HEK293 (cell line): ENCODE measurements around the gene ZFP36.

Source experiments
- CTCF ChIA-PET: fragments of 350-600 bp; formaldehyde crosslinking; extraction: SDS; loops from one replicate; lab custom pipeline; 2021; ENCODE audit warnings: antibody characterized with exemption; lab: Yijun Ruan, JAX
- POLR2A ChIA-PET: fragments of 300-600 bp; formaldehyde crosslinking; extraction: SDS; loops from one replicate; lab custom pipeline; 2020; ENCODE audit warnings: antibody characterized with exemption, inconsistent platforms; lab: Yijun Ruan, JAX
- H3K27ac ChIP-seq: fragments of 200-500 bp; sonication (Bioruptor generic); 2 replicates; pipeline ENCODE4 v1.5.1; 2014; ENCODE audit warnings: low read depth, low read length, control low read depth, inconsistent platforms; ENCODE audit errors: extremely low read depth
- H3K36me3 ChIP-seq, 2 experiments: fragments of 200-500 bp in 1 of 2; sonication (Bioruptor generic) in 1 of 2; 1 replicate in 1 of 2; 2 replicates in 1 of 2; pipeline ENCODE4 v1.5.1; 2014 to 2017; ENCODE audit warnings: inconsistent platforms in 2 of 2, low read length in 2 of 2; ENCODE audit not compliant: control insufficient read depth in 2 of 2, insufficient read depth in 1 of 2
- H3K4me1 ChIP-seq: fragments of 200-500 bp; sonication (Bioruptor generic); 2 replicates; pipeline ENCODE4 v1.5.1; 2014; ENCODE audit warnings: mild to moderate bottlenecking, low read length, inconsistent platforms; ENCODE audit not compliant: control insufficient read depth, insufficient read depth
- H3K4me3 ChIP-seq: 2 replicates; pipeline ENCODE4 v1.5.1; 2011; ENCODE audit warnings: low read depth, mild to moderate bottlenecking, control low read depth, low read length, moderate library complexity
- H3K9me3 ChIP-seq: fragments of 200-500 bp; sonication (Bioruptor generic); 2 replicates; pipeline ENCODE4 v1.5.1; 2014; ENCODE audit warnings: low read depth, low read length, inconsistent platforms; ENCODE audit not compliant: control insufficient read depth, insufficient read depth
- KLF9 ChIP-seq: fragments of 450-650 bp; formaldehyde crosslinking; IDR thresholded peaks from 2 replicates; pipeline ENCODE4 v1.5.1; 2016; ENCODE audit warnings: missing biosample characterization, missing genetic modification characterization, low read depth
- PRDM10 ChIP-seq: fragments of 450-650 bp; formaldehyde crosslinking; IDR thresholded peaks from 2 replicates; pipeline ENCODE4 v1.5.1; 2016; ENCODE audit warnings: missing biosample characterization, missing genetic modification characterization
- RBAK ChIP-seq: fragments of 450-650 bp; formaldehyde crosslinking; IDR thresholded peaks from 2 replicates; pipeline ENCODE4 v1.5.1; 2016; ENCODE audit warnings: missing biosample characterization, missing genetic modification characterization
- SALL2 ChIP-seq: fragments of 450-650 bp; formaldehyde crosslinking; IDR thresholded peaks from 2 replicates; pipeline ENCODE4 v1.5.0; 2017; ENCODE audit warnings: missing biosample characterization, mild to moderate bottlenecking, missing genetic modification characterization, borderline replicate concordance
- SCRT2 ChIP-seq: fragments of 450-650 bp; formaldehyde crosslinking; IDR thresholded peaks from 2 replicates; pipeline ENCODE4 v1.5.1; 2016; ENCODE audit warnings: missing biosample characterization, missing genetic modification characterization
- ZBTB48 ChIP-seq: fragments of 450-650 bp; formaldehyde crosslinking; IDR thresholded peaks from 2 replicates; pipeline ENCODE4 v1.5.1; 2016; ENCODE audit warnings: missing biosample characterization, missing genetic modification characterization
- ZNF10 ChIP-seq: fragments of 450-650 bp; formaldehyde crosslinking; IDR thresholded peaks from 2 replicates; pipeline ENCODE4 v1.5.1; 2017; ENCODE audit warnings: missing biosample characterization, missing genetic modification characterization
- ZNF138 ChIP-seq: fragments of 450-650 bp; formaldehyde crosslinking; IDR thresholded peaks from 2 replicates; pipeline ENCODE4 v1.5.1; 2016; ENCODE audit warnings: missing biosample characterization, missing genetic modification characterization, borderline replicate concordance
- ZNF140 ChIP-seq: fragments of 450-650 bp; formaldehyde crosslinking; IDR thresholded peaks from 2 replicates; pipeline ENCODE4 v1.5.1; 2016; ENCODE audit warnings: missing biosample characterization, missing genetic modification characterization
- ZNF146 ChIP-seq: fragments of 450-650 bp; formaldehyde crosslinking; IDR thresholded peaks from 2 replicates; pipeline ENCODE4 v1.5.1; 2016; ENCODE audit warnings: missing biosample characterization, missing genetic modification characterization
- ZNF175 ChIP-seq: fragments of 450-650 bp; formaldehyde crosslinking; IDR thresholded peaks from 2 replicates; pipeline ENCODE4 v1.5.1; 2016; ENCODE audit warnings: missing biosample characterization, missing genetic modification characterization
- ZNF221 ChIP-seq: fragments of 450-650 bp; formaldehyde crosslinking; IDR thresholded peaks from 2 replicates; pipeline ENCODE4 v1.5.1; 2017; ENCODE audit warnings: missing biosample characterization, missing genetic modification characterization, borderline replicate concordance
- ZNF23 ChIP-seq: fragments of 450-650 bp; formaldehyde crosslinking; IDR thresholded peaks from 2 replicates; pipeline ENCODE4 v1.5.1; 2016; ENCODE audit warnings: missing biosample characterization, missing genetic modification characterization, borderline replicate concordance
- ZNF239 ChIP-seq: fragments of 450-650 bp; formaldehyde crosslinking; IDR thresholded peaks from 2 replicates; pipeline ENCODE4 v1.5.1; 2016; ENCODE audit warnings: missing biosample characterization, missing genetic modification characterization
- ZNF292 ChIP-seq: fragments of 450-650 bp; formaldehyde crosslinking; IDR thresholded peaks from 2 replicates; pipeline ENCODE4 v1.5.1; 2016; ENCODE audit warnings: low read depth, missing biosample characterization, missing genetic modification characterization, borderline replicate concordance
- ZNF366 ChIP-seq: fragments of 450-650 bp; formaldehyde crosslinking; conservative IDR thresholded peaks from 2 replicates; pipeline ENCODE4 v1.5.1; 2016; ENCODE audit warnings: missing biosample characterization, missing genetic modification characterization
- ZNF404 ChIP-seq: fragments of 450-650 bp; formaldehyde crosslinking; IDR thresholded peaks from 2 replicates; pipeline ENCODE4 v1.5.1; 2017; ENCODE audit warnings: missing biosample characterization, missing genetic modification characterization
- ZNF416 ChIP-seq: fragments of 450-650 bp; formaldehyde crosslinking; IDR thresholded peaks from 2 replicates; pipeline ENCODE4 v1.5.1; 2016; ENCODE audit warnings: missing biosample characterization, missing genetic modification characterization
- ZNF530 ChIP-seq: fragments of 450-650 bp; formaldehyde crosslinking; IDR thresholded peaks from 2 replicates; pipeline ENCODE4 v1.5.1; 2016; ENCODE audit warnings: low read depth, missing biosample characterization, missing genetic modification characterization
- ZNF600 ChIP-seq: fragments of 450-650 bp; formaldehyde crosslinking; IDR thresholded peaks from 2 replicates; pipeline ENCODE4 v1.5.1; 2016; ENCODE audit warnings: missing biosample characterization, missing genetic modification characterization
- ZNF654 ChIP-seq: fragments of 450-650 bp; formaldehyde crosslinking; IDR thresholded peaks from 2 replicates; pipeline ENCODE4 v1.5.1; 2016; ENCODE audit warnings: low read depth, missing biosample characterization, missing genetic modification characterization
- TF ChIP-seq, protein P1 (sequence below): fragments of 450-650 bp; formaldehyde crosslinking; IDR thresholded peaks from 2 replicates; pipeline ENCODE4 v1.5.1; 2017; ENCODE audit warnings: missing biosample characterization, missing genetic modification characterization
- TF ChIP-seq, protein P2 (sequence below): fragments of 450-650 bp; formaldehyde crosslinking; IDR thresholded peaks from 2 replicates; pipeline ENCODE4 v1.5.1; 2016; ENCODE audit warnings: missing biosample characterization, missing genetic modification characterization
- TF ChIP-seq, protein P3 (sequence below): fragments of 450-650 bp; formaldehyde crosslinking; IDR thresholded peaks from 2 replicates; pipeline ENCODE4 v1.5.1; 2016; ENCODE audit warnings: missing biosample characterization, missing genetic modification characterization

ZFP36 gene

DNA sequence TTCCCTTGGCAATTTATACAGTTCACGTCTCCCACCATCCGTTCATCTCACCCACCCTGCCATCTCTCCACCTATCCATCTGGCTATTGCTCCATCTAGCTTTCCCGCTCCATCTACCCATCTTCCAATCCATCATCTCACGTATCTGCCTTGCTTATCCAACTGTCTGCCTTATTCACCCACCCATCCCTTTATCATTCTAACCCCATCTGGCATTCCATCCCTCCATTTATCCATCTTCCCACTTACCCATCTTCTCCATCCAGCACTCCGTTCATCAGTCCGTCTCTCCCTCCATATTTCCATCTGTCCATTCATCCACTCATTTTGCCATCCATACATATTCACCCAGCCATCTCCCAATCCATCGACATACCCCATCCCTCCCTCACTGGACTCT, 19.1 kb downstream of the ZFP36 start (continued):
- TF ChIP-seq, protein P1, sequence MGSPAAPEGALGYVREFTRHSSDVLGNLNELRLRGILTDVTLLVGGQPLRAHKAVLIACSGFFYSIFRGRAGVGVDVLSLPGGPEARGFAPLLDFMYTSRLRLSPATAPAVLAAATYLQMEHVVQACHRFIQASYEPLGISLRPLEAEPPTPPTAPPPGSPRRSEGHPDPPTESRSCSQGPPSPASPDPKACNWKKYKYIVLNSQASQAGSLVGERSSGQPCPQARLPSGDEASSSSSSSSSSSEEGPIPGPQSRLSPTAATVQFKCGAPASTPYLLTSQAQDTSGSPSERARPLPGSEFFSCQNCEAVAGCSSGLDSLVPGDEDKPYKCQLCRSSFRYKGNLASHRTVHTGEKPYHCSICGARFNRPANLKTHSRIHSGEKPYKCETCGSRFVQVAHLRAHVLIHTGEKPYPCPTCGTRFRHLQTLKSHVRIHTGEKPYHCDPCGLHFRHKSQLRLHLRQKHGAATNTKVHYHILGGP (tag by site-specific recombination), result peak; percentile 18; the same call in 1 of the 2 replicates
- TF ChIP-seq ZBTB48 (tag by site-specific recombination), result 0 out of 2 replicates have a peak, but pooled peaks have one; percentile 39
- TF ChIP-seq ZNF239 (tag by site-specific recombination), result no peak
- TF ChIP-seq KLF9, result no peak
- TF ChIP-seq ZNF600 (tag by site-specific recombination), result 0 out of 2 replicates have a peak, but pooled peaks have one; percentile 13
- TF ChIP-seq ZNF530 (tag by site-specific recombination), result no peak
- TF ChIP-seq ZNF146 (tag by site-specific recombination), result no peak
- TF ChIP-seq SALL2 (tag by site-specific recombination), result peak; percentile 53; the same call in 1 of the 2 replicates
- TF ChIP-seq ZNF292 (tag by site-specific recombination), result no peak
- TF ChIP-seq RBAK, result no peak

- CTCF ChIA-PET, result interaction anchor here (0.5 to 4.2 kb wide), 8 partner anchors 9 to 80 kb away, joined by 3 to 20 read pairs (median 4); partner anchors contain the start of gene PLEKHG2
- POLR2A ChIA-PET, result interaction anchor here (0.6 to 13.3 kb wide), 8 partner anchors 9 to 773 kb away, joined by 3 to 255 read pairs (median 11); partner anchors contain the start of genes MED29, PAF1, RPS16 and SUPT5H
- peaks cover 5% of the 10 kb centered on the region for H3K4me1 ChIP-seq
- no peaks in the 10 kb centered on the region for H3K9me3 ChIP-seq
- no peak overlapping the region for H3K4me3 ChIP-seq
- peaks cover 34 to 41% of the 10 kb centered on the region in 2 experiments for H3K36me3 ChIP-seq
- no peak overlapping the region for H3K27ac ChIP-seq
- TF ChIP-seq SCRT2 (tag by site-specific recombination), result no peak
- peak; percentile 30; the same call in 1 of the 2 replicates for TF ChIP-seq ZNF366
- TF ChIP-seq PRDM10 (tag by site-specific recombination), result peak; percentile 99
- TF ChIP-seq ZNF404, result no peak
- no peak for TF ChIP-seq ZNF23 (tag by site-specific recombination)
- no peak for TF ChIP-seq ZNF416 (tag by site-specific recombination)
- TF ChIP-seq, protein P2, sequence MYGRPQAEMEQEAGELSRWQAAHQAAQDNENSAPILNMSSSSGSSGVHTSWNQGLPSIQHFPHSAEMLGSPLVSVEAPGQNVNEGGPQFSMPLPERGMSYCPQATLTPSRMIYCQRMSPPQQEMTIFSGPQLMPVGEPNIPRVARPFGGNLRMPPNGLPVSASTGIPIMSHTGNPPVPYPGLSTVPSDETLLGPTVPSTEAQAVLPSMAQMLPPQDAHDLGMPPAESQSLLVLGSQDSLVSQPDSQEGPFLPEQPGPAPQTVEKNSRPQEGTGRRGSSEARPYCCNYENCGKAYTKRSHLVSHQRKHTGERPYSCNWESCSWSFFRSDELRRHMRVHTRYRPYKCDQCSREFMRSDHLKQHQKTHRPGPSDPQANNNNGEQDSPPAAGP (tag by site-specific recombination), result no peak
- no peak for TF ChIP-seq ZNF138 (tag by site-specific recombination)
- no peak for TF ChIP-seq ZNF146 (tag by site-specific recombination)
- TF ChIP-seq ZNF221 (tag by site-specific recombination), result no peak
- TF ChIP-seq ZNF175, result no peak
- no peak for TF ChIP-seq ZNF140 (tag by site-specific recombination)
- TF ChIP-seq ZNF654 (tag by site-specific recombination), result no peak
- TF ChIP-seq ZNF10 (tag by site-specific recombination), result no peak
- TF ChIP-seq, protein P3, sequence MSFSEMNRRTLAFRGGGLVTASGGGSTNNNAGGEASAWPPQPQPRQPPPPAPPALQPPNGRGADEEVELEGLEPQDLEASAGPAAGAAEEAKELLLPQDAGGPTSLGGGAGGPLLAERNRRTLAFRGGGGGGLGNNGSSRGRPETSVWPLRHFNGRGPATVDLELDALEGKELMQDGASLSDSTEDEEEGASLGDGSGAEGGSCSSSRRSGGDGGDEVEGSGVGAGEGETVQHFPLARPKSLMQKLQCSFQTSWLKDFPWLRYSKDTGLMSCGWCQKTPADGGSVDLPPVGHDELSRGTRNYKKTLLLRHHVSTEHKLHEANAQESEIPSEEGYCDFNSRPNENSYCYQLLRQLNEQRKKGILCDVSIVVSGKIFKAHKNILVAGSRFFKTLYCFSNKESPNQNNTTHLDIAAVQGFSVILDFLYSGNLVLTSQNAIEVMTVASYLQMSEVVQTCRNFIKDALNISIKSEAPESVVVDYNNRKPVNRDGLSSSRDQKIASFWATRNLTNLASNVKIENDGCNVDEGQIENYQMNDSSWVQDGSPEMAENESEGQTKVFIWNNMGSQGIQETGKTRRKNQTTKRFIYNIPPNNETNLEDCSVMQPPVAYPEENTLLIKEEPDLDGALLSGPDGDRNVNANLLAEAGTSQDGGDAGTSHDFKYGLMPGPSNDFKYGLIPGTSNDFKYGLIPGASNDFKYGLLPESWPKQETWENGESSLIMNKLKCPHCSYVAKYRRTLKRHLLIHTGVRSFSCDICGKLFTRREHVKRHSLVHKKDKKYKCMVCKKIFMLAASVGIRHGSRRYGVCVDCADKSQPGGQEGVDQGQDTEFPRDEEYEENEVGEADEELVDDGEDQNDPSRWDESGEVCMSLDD, result no peak
These were observed 19.5 kb downstream of the ZFP36 start for GRCh38 chr19:39426170-39426569.
